ENCODE measurements around the gene BCOR. TPM values are rescaled to one million over a fixed set of nuclear protein-coding genes. Genes with fewer than 3 reads are reported as not detected.

Gene BCOR
- total RNA-seq, 4 donors from 2014 or later, result 30.9 to 67.4 (median 42.4) TPM

DNA sequence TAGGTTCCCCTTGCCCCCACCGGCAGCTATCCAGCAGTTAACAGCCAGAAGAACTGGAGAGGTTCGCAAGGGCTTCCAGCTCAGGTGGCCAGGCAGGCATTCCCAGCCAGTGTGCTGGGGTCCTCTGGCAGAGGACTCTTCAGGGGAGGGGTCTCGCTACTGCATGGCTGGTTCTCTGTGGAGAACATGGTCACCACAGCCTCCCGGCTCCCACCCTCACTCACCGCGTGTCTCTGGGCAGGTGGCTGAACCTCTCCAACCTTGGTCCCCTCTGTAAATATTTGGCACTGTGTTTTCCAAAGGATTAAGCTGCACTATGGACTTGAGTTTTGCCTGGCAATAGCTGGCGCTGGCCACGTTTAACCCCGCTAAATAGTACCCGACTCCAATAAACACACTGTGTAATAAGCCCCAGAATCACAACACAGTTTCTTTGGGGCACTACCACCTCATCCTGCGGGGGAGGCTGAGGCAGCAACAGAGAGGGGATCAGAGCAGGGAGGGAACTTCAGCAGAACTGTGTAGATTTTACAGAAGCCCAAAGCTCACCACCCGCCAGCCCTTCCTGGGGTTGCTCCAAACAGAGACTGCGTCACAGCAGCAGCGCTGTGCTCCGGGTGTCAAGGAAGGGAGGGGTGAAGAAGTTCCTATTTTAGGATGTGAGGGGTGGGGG is 15.2 kb downstream of the BCOR start:
- no peak for DNase-seq
- Histone ChIP-seq H3K4me1 (peaks cover 25 to 49% of the 10 kb centered on the region in 2 donors), H3K4me3 (replicated peaks in 1 of 3) (no peak overlapping the region), H3K36me3 (no peaks in the 10 kb centered on the region), H3K27me3 (no peaks in the 10 kb centered on the region), H3K27ac (peak overlapping the region in 1 of 3 donors; percentile 46), H3K9me3 (no peaks in the 10 kb centered on the region)
- WGBS, 2 donors, result 54 to 66% methylated on average over 9 to 12 of the region's 15 CpGs
- intact Hi-C loops (cut with DNase I), result no loop called here
- no peak for TF ChIP-seq CTCF (IDR thresholded peaks at IDR 0.05)
- no peak for TF ChIP-seq POLR2A (IDR thresholded peaks at IDR 0.05)

GRCh38 chrX:40081679-40082068 is 16.1 kb downstream of the BCOR start:
- Histone ChIP-seq H3K27ac (no peak overlapping the region), H3K4me3 (replicated peaks in 1 of 3) (no peak overlapping the region), H3K27me3 (no peaks in the 10 kb centered on the region), H3K4me1 (peaks cover 25 to 49% of the 10 kb centered on the region in 2 donors), H3K9me3 (no peaks in the 10 kb centered on the region), H3K36me3 (no peaks in the 10 kb centered on the region)
- WGBS, 2 donors, result 27 to 38% methylated on average over 2 of the region's 4 CpGs
- DNase-seq, result peak; percentile 50 to 59
- intact Hi-C loops (cut with DNase I), result no loop called here
- TF ChIP-seq POLR2A (IDR thresholded peaks at IDR 0.05), result no peak
- TF ChIP-seq CTCF (IDR thresholded peaks at IDR 0.05), result no peak

- intact Hi-C loops (cut with DNase I), result no loop called here
- Histone ChIP-seq H3K27me3 (no peaks in the 10 kb centered on the region), H3K9me3 (no peaks in the 10 kb centered on the region), H3K27ac (no peak overlapping the region), H3K4me1 (peaks cover 25 to 48% of the 10 kb centered on the region in 2 donors), H3K4me3 (replicated peaks in 1 of 3) (no peak overlapping the region), H3K36me3 (no peaks in the 10 kb centered on the region)
- DNase-seq, result no peak
- TF ChIP-seq CTCF (IDR thresholded peaks at IDR 0.05), result no peak
- no peak for TF ChIP-seq POLR2A (IDR thresholded peaks at IDR 0.05)
- WGBS, 2 donors, result 60% methylated on average over 14 to 15 of the region's 16 CpGs
These were observed 16.7 kb downstream of the BCOR start for GRCh38 chrX:40080894-40081678.

GRCh38 chrX:40079572-40079971 is 18.2 kb downstream of the BCOR start:
- Histone ChIP-seq H3K4me1 (peaks cover 21 to 35% of the 10 kb centered on the region in 2 donors), H3K27ac (no peak overlapping the region), H3K27me3 (no peaks in the 10 kb centered on the region), H3K9me3 (no peaks in the 10 kb centered on the region), H3K4me3 (replicated peaks in 1 of 3) (no peak overlapping the region), H3K36me3 (no peaks in the 10 kb centered on the region)
- WGBS, 2 donors, result 65 to 75% methylated on average over 5 to 7 of the region's 9 CpGs
- TF ChIP-seq CTCF (IDR thresholded peaks at IDR 0.05), result no peak
- no peak for TF ChIP-seq POLR2A (IDR thresholded peaks at IDR 0.05)
- no peak for DNase-seq
- intact Hi-C loops (cut with DNase I), result no loop called here
